Esophagus muscularis mucosa (tissue), 3 donors: ENCODE data around the gene CCDC12.

Experiments
- POLR2A ChIP-seq: fragments of 450-650 bp; IDR thresholded peaks from one replicate; pipeline ENCODE4 v1.6.1; 2017; ENCODE audit warnings: antibody characterized with exemption, moderate library complexity, mild to moderate bottlenecking, low read depth
- TF ChIP-seq, protein P1 (sequence below), 3 experiments: fragments of 200-600 bp in 2 of 3; fragments of 450-650 bp in 1 of 3; sonication (generic) in 2 of 3; IDR thresholded peaks; one replicate each; pipeline ENCODE4 v1.5.1; 2017 to 2019; ENCODE audit warnings: antibody characterized with exemption in 3 of 3, mild to moderate bottlenecking in 2 of 3, moderate library complexity in 1 of 3

DNA sequence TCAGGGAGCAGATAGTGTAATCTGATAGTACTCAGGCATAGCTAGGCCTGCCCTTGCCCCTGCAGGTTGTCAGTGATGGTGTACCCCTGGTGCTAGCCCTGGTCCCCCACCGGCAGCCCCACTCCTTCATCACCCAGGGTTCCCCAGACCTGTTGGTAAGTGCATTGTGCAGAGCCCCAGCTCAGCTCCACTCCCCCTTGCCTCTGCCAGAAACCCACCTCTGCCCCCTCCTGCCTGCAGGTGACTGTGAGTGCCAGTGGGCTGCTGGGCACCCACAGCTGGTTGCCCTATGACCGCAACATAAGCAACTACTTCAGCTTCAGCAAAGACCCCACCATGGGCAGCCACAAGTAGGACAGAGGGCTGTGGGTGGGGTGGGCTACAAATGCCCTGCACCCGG, 30.5 kb upstream of the CCDC12 start:
- TF ChIP-seq, protein P1, sequence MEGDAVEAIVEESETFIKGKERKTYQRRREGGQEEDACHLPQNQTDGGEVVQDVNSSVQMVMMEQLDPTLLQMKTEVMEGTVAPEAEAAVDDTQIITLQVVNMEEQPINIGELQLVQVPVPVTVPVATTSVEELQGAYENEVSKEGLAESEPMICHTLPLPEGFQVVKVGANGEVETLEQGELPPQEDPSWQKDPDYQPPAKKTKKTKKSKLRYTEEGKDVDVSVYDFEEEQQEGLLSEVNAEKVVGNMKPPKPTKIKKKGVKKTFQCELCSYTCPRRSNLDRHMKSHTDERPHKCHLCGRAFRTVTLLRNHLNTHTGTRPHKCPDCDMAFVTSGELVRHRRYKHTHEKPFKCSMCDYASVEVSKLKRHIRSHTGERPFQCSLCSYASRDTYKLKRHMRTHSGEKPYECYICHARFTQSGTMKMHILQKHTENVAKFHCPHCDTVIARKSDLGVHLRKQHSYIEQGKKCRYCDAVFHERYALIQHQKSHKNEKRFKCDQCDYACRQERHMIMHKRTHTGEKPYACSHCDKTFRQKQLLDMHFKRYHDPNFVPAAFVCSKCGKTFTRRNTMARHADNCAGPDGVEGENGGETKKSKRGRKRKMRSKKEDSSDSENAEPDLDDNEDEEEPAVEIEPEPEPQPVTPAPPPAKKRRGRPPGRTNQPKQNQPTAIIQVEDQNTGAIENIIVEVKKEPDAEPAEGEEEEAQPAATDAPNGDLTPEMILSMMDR (IDR thresholded peaks at IDR 0.05), result no peak
- no peak for TF ChIP-seq POLR2A
